Duodenal mucosa (tissue), 2 donors: Measurements from ENCODE around the gene MEF2D.

Source experiments
- H3K27ac ChIP-seq: one replicate; pipeline ENCODE4 v1.7.0; 2013; ENCODE audit warnings: low read depth, low read length
- H3K27me3 ChIP-seq, 2 donors: one replicate each; pipeline ENCODE4 v1.7.0; 2013; ENCODE audit warnings: low read length in 2 of 2, control low read depth in 1 of 2; ENCODE audit not compliant: insufficient read depth in 2 of 2, control insufficient read depth in 1 of 2
- H3K36me3 ChIP-seq, 2 donors: one replicate each; pipeline ENCODE4 v1.7.0; 2013; ENCODE audit warnings: low read length in 2 of 2, control low read depth in 1 of 2; ENCODE audit not compliant: insufficient read depth in 2 of 2, control insufficient read depth in 1 of 2
- H3K4me1 ChIP-seq, 2 donors: one replicate each; pipeline ENCODE4 v1.7.0; 2013; ENCODE audit warnings: low read length in 2 of 2, control low read depth in 1 of 2; ENCODE audit not compliant: insufficient read depth in 2 of 2, control insufficient read depth in 1 of 2
- H3K4me3 ChIP-seq, 2 donors: one replicate each; pipeline ENCODE4 v1.7.0; 2013; ENCODE audit warnings: low read length in 2 of 2, low read depth in 1 of 2
- H3K9ac ChIP-seq, 2 donors: one replicate each; pipeline ENCODE4 v1.7.0; 2013; ENCODE audit warnings: low read length in 2 of 2, low read depth in 1 of 2
- H3K9me3 ChIP-seq, 2 donors: one replicate each; pipeline ENCODE4 v1.7.0; 2013; ENCODE audit warnings: low read length in 2 of 2, control low read depth in 1 of 2; ENCODE audit not compliant: control insufficient read depth in 1 of 2

Gene MEF2D

GRCh38 chr1:156437037-156437867 is 63.3 kb downstream of the MEF2D start:
- no peak overlapping the region for H3K27ac ChIP-seq
- H3K9ac ChIP-seq: no peak overlapping the region
- no peaks in the 10 kb centered on the region for H3K9me3 ChIP-seq
- H3K4me1 ChIP-seq: peaks cover 0 to 6% of the 10 kb centered on the region in 2 donors
- no peak overlapping the region for H3K4me3 ChIP-seq
- peaks cover 93 to 97% of the 10 kb centered on the region in 2 donors for H3K27me3 ChIP-seq
- H3K36me3 ChIP-seq: no peaks in the 10 kb centered on the region

GRCh38 chr1:156436141-156437036 is 64.2 kb downstream of the MEF2D start:
- peaks cover 89 to 97% of the 10 kb centered on the region in 2 donors for H3K27me3 ChIP-seq
- no peaks in the 10 kb centered on the region for H3K36me3 ChIP-seq
- H3K9ac ChIP-seq: no peak overlapping the region
- peak overlapping the region in 1 of 2 donors; percentile 37 for H3K4me3 ChIP-seq
- H3K9me3 ChIP-seq: no peaks in the 10 kb centered on the region
- H3K4me1 ChIP-seq: peaks cover 0 to 6% of the 10 kb centered on the region in 2 donors
- H3K27ac ChIP-seq: no peak overlapping the region

GRCh38 chr1:156435545-156436140 is 64.9 kb downstream of the MEF2D start:
- H3K9ac ChIP-seq: no peak overlapping the region
- H3K27me3 ChIP-seq: peaks cover 86 to 97% of the 10 kb centered on the region in 2 donors

GRCh38 chr1:156434989-156435544 is 65.5 kb downstream of the MEF2D start:
- no peak overlapping the region for H3K27ac ChIP-seq
- peak overlapping the region; percentile 36 to 37 for H3K4me3 ChIP-seq
- H3K36me3 ChIP-seq: no peaks in the 10 kb centered on the region
- H3K9me3 ChIP-seq: no peaks in the 10 kb centered on the region
- no peak overlapping the region for H3K9ac ChIP-seq
- peaks cover 0 to 6% of the 10 kb centered on the region in 2 donors for H3K4me1 ChIP-seq
- peaks cover 86 to 97% of the 10 kb centered on the region in 2 donors for H3K27me3 ChIP-seq

More at GRCh38 chr1:156435545-156436140, 64.9 kb downstream of the MEF2D start:
- H3K9me3 ChIP-seq: no peaks in the 10 kb centered on the region
- H3K36me3 ChIP-seq: no peaks in the 10 kb centered on the region
- H3K27ac ChIP-seq: no peak overlapping the region
- H3K4me1 ChIP-seq: peaks cover 0 to 6% of the 10 kb centered on the region in 2 donors
- peak overlapping the region; percentile 36 to 37 for H3K4me3 ChIP-seq

GRCh38 chr1:156433602-156434001 is 67.0 kb downstream of the MEF2D start:
- H3K4me1 ChIP-seq: peaks cover 0 to 6% of the 10 kb centered on the region in 2 donors
- H3K4me3 ChIP-seq: no peak overlapping the region
- no peak overlapping the region for H3K27ac ChIP-seq
- H3K36me3 ChIP-seq: no peaks in the 10 kb centered on the region
- H3K9ac ChIP-seq: no peak overlapping the region
- peaks cover 86 to 97% of the 10 kb centered on the region in 2 donors for H3K27me3 ChIP-seq
- no peaks in the 10 kb centered on the region for H3K9me3 ChIP-seq

GRCh38 chr1:156433032-156433431 is 67.5 kb downstream of the MEF2D start:
- Histone ChIP-seq H3K27me3 (peaks cover 86 to 97% of the 10 kb centered on the region in 2 donors), H3K9ac (no peak overlapping the region)

GRCh38 chr1:156432669-156433018 is 67.9 kb downstream of the MEF2D start:
- Histone ChIP-seq H3K9ac (no peak overlapping the region), H3K36me3 (no peaks in the 10 kb centered on the region), H3K27ac (no peak overlapping the region), H3K4me3 (no peak overlapping the region), H3K4me1 (peaks cover 0 to 6% of the 10 kb centered on the region in 2 donors), H3K9me3 (no peaks in the 10 kb centered on the region), H3K27me3 (peaks cover 83 to 97% of the 10 kb centered on the region in 2 donors)

More at GRCh38 chr1:156433032-156433431, 67.5 kb downstream of the MEF2D start:
- no peaks in the 10 kb centered on the region for H3K9me3 ChIP-seq
- H3K27ac ChIP-seq: no peak overlapping the region
- no peaks in the 10 kb centered on the region for H3K36me3 ChIP-seq
- H3K4me1 ChIP-seq: peaks cover 0 to 6% of the 10 kb centered on the region in 2 donors
- H3K4me3 ChIP-seq: no peak overlapping the region

GRCh38 chr1:156431769-156432668 is 68.6 kb downstream of the MEF2D start:
- peaks cover 77 to 97% of the 10 kb centered on the region in 2 donors for H3K27me3 ChIP-seq
- H3K4me1 ChIP-seq: peaks cover 0 to 6% of the 10 kb centered on the region in 2 donors
- H3K9ac ChIP-seq: no peak overlapping the region
- H3K27ac ChIP-seq: no peak overlapping the region
- H3K36me3 ChIP-seq: no peaks in the 10 kb centered on the region
- H3K9me3 ChIP-seq: no peaks in the 10 kb centered on the region
- no peak overlapping the region for H3K4me3 ChIP-seq

GRCh38 chr1:156431366-156431765 is 69.2 kb downstream of the MEF2D start:
- Histone ChIP-seq H3K4me1 (peaks cover 0 to 2% of the 10 kb centered on the region in 2 donors), H3K9me3 (no peaks in the 10 kb centered on the region), H3K9ac (no peak overlapping the region), H3K27me3 (peaks cover 77 to 97% of the 10 kb centered on the region in 2 donors), H3K36me3 (no peaks in the 10 kb centered on the region), H3K27ac (no peak overlapping the region), H3K4me3 (no peak overlapping the region)
